Heart right ventricle (tissue), 16 donors: Measurements from ENCODE around the gene CIITA. TPM values are rescaled to one million over a fixed set of nuclear protein-coding genes. Genes with fewer than 3 reads are reported as not detected.
A peak's percentile ranks its signal among the peaks of the same experiment; 100 is the strongest.

Experiments
- ATAC-seq, 8 donors: fragments of 200-7000 bp; cut with Tn5 transposase; one replicate each; pipeline ENCODE4 v1.9.1; 2020; ENCODE audit warnings: mild to moderate bottlenecking in 8 of 8, moderate library complexity in 8 of 8, moderate number of reproducible peaks in 1 of 8
- DNase-seq, 2 donors: peaks; one replicate each; pipeline ENCODE4 v3.0.0-alpha.2; 2020
- H3K27ac ChIP-seq, 10 donors: fragments of 200-600 bp; sonication (generic) in 2 of 10; one replicate each; pipeline versions ENCODE4 v1.5.0 to v1.8.0; 2020 to 2022; ENCODE audit warnings: mild to moderate bottlenecking in 3 of 10
- H3K27me3 ChIP-seq, 7 donors: fragments of 200-600 bp; one replicate each; pipeline ENCODE4 v1.8.0; 2021 to 2022; ENCODE audit warnings: mild to moderate bottlenecking in 2 of 7
- H3K36me3 ChIP-seq, 9 donors: fragments of 200-600 bp; sonication (generic) in 1 of 9; one replicate each; pipeline versions ENCODE4 v1.5.0 to v1.8.0; 2020 to 2022; ENCODE audit warnings: mild to moderate bottlenecking in 2 of 9
- H3K4me1 ChIP-seq, 9 donors: fragments of 200-600 bp; sonication (generic) in 1 of 9; one replicate each; pipeline versions ENCODE4 v1.5.0 to v1.8.0; 2020 to 2022; ENCODE audit warnings: mild to moderate bottlenecking in 4 of 9
- H3K4me3 ChIP-seq, 10 donors: fragments of 200-600 bp; sonication (generic) in 2 of 10; one replicate each; pipeline versions ENCODE4 v1.5.0 to v1.8.0; 2020 to 2022; ENCODE audit warnings: mild to moderate bottlenecking in 7 of 10, moderate library complexity in 2 of 10
- H3K9me3 ChIP-seq, 11 donors: fragments of 200-600 bp in 10 of 11; sonication (generic) in 2 of 11; one replicate each; pipeline versions ENCODE4 v1.5.0 to v1.8.0; 2013 to 2022; ENCODE audit warnings: mild to moderate bottlenecking in 2 of 11, control low read depth in 1 of 11, moderate library complexity in 1 of 11
- WGBS, 2 donors: extraction: QIAGEN DNeasy Blood & Tissue Kit; methylation state at CpG; one replicate each; pipeline ENCODE4 v1.1.7; 2013; ENCODE audit warnings: inconsistent platforms in 1 of 2; 5-methylcytosine and 5-hydroxymethylcytosine counted together
- intact Hi-C, 10 donors: fragments of 100-400 bp; cut with DNase I; formaldehyde crosslinking; loops; one replicate each; pipeline versions ENCODE4 v1.11.1 to v1.14.2; 2022
- polyA plus RNA-seq, 2 donors: library from polyadenylated mRNA; stranded (reverse); fragments of 200-250 nt; gene quantifications; one replicate each; pipeline ENCODE4 v1.2.3, GENCODE V29; 2013
- total RNA-seq, 10 donors: library from RNA; stranded (reverse); fragmentation: NEBNext Ultra II Directional in 3 of 10; extraction: Animal tissue kit (Norgen Biotek cat#: 25700) in 3 of 10; gene quantifications; one replicate each; pipeline versions ENCODE4 v1.2.1 to v1.2.4, GENCODE V29; 2021 to 2023
- TF ChIP-seq, protein P1 (sequence below), 9 donors: fragments of 200-600 bp; sonication (generic) in 2 of 9; IDR thresholded peaks; one replicate each; pipeline versions ENCODE4 v1.5.0 to v1.8.0; 2021 to 2022; ENCODE audit warnings: antibody characterized with exemption in 9 of 9, mild to moderate bottlenecking in 5 of 9, moderate library complexity in 1 of 9
- donor health status: Arrhythmogenic right ventricular cardiomyopathy.
- donor health status: ischemic (EF 13 %, LVEDD 7.1; RV severe dilation, severe dysfunction).
- donor health status: healthy with polysubstance abuse.
- donor health status: DM: no; HTN: yes; CAD: no.
- donor health status: DM: no; HTN: no; CAD: no.
- donor health status: ischemic (EF 25% LVEDD 6.9; RV normal size, moderate dysfunction).
- donor health status: ischemic (EF 25% LVEDD 5.7; RV mildly dilated, moderate dysfunction).
- donor health status: healthy.
- donor health status: DM: yes; HTN: yes; CAD: no.
- donor health status: Ischemic cardiomyopathy.
- donor health status: ischemic (EF 35%, LVEDD 5.7; RV mildly dilated, moderate dysfunction).
- donor health status: nonischemic (EF 11% LVEDD 7.7; RV severe dilation, severe dysfunction).
- donor health status: DM: yes; HTN: yes; CAD: no.
- donor health status: PGD.
- donor health status: ischemic (EF 29% LVEDD 5.4; RV normal size, mild dysfunction).
- donor health status: nonischemic (EF 23%, LVEDD 6.1; RV moderate dilation, normal function).

Gene CIITA
- total and polyA plus RNA-seq, 12 donors, result 2.1 to 50.8 (median 8.7) TPM

GRCh38 chr16:10968498-10968897, 91.5 kb downstream of the CIITA start:
- Histone ChIP-seq H3K9me3 (no peaks in the 10 kb centered on the region), H3K4me1 (peaks cover 4 to 39% (median 18%) of the 10 kb centered on the region in 9 donors), H3K4me3 (no peak overlapping the region), H3K36me3 (peaks cover 0 to 70% (median 0%) of the 10 kb centered on the region in 9 donors), H3K27me3 (no peaks in the 10 kb centered on the region), H3K27ac (peak overlapping the region in 3 of 10 donors; percentile 22 to 67 (median 45))
- ATAC-seq, result no peak
- TF ChIP-seq, protein P1, sequence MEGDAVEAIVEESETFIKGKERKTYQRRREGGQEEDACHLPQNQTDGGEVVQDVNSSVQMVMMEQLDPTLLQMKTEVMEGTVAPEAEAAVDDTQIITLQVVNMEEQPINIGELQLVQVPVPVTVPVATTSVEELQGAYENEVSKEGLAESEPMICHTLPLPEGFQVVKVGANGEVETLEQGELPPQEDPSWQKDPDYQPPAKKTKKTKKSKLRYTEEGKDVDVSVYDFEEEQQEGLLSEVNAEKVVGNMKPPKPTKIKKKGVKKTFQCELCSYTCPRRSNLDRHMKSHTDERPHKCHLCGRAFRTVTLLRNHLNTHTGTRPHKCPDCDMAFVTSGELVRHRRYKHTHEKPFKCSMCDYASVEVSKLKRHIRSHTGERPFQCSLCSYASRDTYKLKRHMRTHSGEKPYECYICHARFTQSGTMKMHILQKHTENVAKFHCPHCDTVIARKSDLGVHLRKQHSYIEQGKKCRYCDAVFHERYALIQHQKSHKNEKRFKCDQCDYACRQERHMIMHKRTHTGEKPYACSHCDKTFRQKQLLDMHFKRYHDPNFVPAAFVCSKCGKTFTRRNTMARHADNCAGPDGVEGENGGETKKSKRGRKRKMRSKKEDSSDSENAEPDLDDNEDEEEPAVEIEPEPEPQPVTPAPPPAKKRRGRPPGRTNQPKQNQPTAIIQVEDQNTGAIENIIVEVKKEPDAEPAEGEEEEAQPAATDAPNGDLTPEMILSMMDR (IDR thresholded peaks at IDR 0.05), result no peak
- DNase-seq, result no peak
- intact Hi-C loops, result loop anchor here in 6 of 10 donors (2.0 to 10.0 kb wide), 7 partner anchors 288 to 756 kb away; partner anchors contain the start of gene SOCS1 (in 2 of the 6)
- WGBS, 2 donors, result 85 to 86% methylated on average over 3 of the region's 3 CpGs

DNA sequence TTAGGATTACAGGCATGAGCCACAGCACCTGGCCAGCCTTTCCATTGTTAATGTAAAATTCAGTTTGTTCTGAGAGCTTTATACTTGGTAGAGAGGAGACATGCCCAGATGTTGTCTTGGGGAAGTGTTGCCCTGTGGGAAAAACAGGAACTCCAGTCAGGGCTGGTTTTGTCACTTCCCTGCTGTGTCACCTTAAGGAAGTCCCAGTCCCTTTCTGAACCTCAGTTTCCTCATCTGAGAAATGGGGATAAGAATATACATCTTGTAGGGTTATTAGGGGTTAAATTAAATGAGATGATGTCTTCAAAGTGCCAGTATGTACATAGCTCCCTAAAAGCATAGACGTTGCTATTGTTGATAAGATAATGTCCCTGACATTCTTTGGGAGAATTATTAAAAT, 92.6 kb downstream of the CIITA start:
- no peak overlapping the region for H3K4me3 ChIP-seq
- intact Hi-C loops, result loop anchor here (1.0 to 10.0 kb wide), 11 partner anchors 128 to 755 kb away; partner anchors contain the start of gene SOCS1 (in 6 of the 10)
- ATAC-seq (no peak), DNase-seq (no peak)
- peaks cover 0 to 75% (median 0%) of the 10 kb centered on the region in 9 donors for H3K36me3 ChIP-seq
- TF ChIP-seq, protein P1 (IDR thresholded peaks at IDR 0.05), result no peak
- H3K27me3 ChIP-seq, result no peaks in the 10 kb centered on the region
- peaks cover 0 to 31% (median 15%) of the 10 kb centered on the region in 9 donors for H3K4me1 ChIP-seq
- WGBS, 2 donors, result 42 to 47% methylated on average over 1 of the region's 1 CpG
- no peak overlapping the region for H3K27ac ChIP-seq
- H3K9me3 ChIP-seq, result no peaks in the 10 kb centered on the region

DNA sequence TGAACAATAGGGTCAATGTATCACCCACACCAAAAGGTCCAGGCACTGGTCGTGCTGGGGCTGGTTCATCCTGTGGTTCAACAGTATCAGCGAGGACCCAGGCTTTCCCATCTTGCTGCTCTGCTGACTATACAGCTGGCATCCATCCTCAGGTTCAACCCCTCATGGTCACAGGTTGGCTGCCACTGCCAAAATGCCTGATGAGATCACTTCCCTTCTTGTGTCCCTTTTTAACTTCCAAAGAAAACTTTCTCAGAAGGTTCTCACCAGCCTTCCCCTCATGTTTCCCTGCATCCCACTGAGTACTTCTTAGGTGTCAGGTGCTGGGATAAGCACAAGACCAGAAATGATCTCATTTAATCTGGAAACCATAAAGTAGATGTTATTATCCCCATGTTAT, 93.1 kb downstream of the CIITA start:
- no peaks in the 10 kb centered on the region for H3K27me3 ChIP-seq
- TF ChIP-seq, protein P1 (IDR thresholded peaks at IDR 0.05), result no peak
- intact Hi-C loops, result loop anchor here in 8 of 10 donors (2.0 to 10.0 kb wide), 6 partner anchors 127 to 387 kb away; partner anchors contain the start of gene SOCS1 (in 4 of the 8)
- H3K4me1 ChIP-seq, result peaks cover 0 to 31% (median 15%) of the 10 kb centered on the region in 9 donors
- ATAC-seq (no peak), DNase-seq (no peak)
- no peak overlapping the region for H3K4me3 ChIP-seq
- WGBS, 2 donors, result 89 to 93% methylated on average over 2 of the region's 2 CpGs
- no peaks in the 10 kb centered on the region for H3K9me3 ChIP-seq
- peaks cover 0 to 80% (median 0%) of the 10 kb centered on the region in 9 donors for H3K36me3 ChIP-seq
- no peak overlapping the region for H3K27ac ChIP-seq

DNA sequence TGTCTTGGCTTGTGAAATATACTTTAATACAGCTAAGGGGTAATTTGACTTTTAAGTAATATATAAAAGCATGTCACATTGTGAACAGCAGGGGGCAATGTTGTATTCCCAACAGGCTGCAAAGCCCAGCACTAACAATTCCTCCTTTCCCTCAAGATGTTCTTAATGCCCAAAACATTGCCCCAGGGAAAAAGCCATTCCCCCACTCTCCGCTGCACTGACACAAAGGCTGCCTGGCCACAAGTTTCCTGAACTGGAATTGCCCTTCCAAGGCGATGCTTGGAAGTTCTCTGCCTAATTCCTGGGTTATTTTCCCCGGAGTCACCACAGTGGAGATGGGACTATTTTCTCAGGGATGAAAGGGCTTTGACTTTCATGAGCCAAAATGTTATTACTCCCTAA, 94.6 kb downstream of the CIITA start:
- H3K4me1 ChIP-seq, result peaks cover 0 to 31% (median 15%) of the 10 kb centered on the region in 9 donors
- 41 to 50% methylated on average over 3 of the region's 3 CpGs for WGBS, 2 donors
- H3K27me3 ChIP-seq, result no peaks in the 10 kb centered on the region
- intact Hi-C loops, result loop anchor here in 8 of 10 donors (1.0 to 10.0 kb wide), 7 partner anchors 126 to 386 kb away; partner anchors contain the start of gene SOCS1 (in 4 of the 8)
- no peaks in the 10 kb centered on the region for H3K9me3 ChIP-seq
- DNase-seq (peak in 1 of 2 donors; percentile 70), ATAC-seq (peak; percentile 34 to 72 (median 66))
- H3K36me3 ChIP-seq, result peaks cover 0 to 82% (median 0%) of the 10 kb centered on the region in 9 donors
- no peak overlapping the region for H3K27ac ChIP-seq
- H3K4me3 ChIP-seq, result no peak overlapping the region
- TF ChIP-seq, protein P1 (IDR thresholded peaks at IDR 0.05), result peak; percentile 72 to 87 (median 81)
